Measurements from ENCODE around the gene BCL7B.
"Not testable (repeated sequence)": the region's sequence is repeated elsewhere in the genome, so short reads cannot be mapped to it uniquely, and the experiment has no call there.

Gene BCL7B

DNA sequence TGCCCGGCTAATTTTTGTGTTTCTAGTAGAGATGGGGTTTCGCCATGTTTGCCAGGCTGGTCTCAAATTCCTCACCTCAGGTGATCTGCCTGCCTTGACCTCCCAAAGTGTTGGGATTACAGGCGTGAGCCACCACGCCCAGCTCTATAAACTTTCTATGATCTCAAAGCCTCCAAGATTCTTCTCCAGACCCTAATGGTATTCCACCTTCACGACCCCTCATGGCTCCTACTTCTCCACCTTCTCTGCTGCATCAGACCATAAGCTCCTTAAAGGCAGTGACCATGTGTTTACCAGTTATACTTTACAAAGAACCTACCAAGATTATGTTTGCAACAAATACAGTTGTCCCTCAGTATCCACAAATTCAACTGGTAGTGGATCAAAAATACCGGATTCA lies 25.3 kb downstream of the BCL7B start:
- no peak for DNase-seq

DNA sequence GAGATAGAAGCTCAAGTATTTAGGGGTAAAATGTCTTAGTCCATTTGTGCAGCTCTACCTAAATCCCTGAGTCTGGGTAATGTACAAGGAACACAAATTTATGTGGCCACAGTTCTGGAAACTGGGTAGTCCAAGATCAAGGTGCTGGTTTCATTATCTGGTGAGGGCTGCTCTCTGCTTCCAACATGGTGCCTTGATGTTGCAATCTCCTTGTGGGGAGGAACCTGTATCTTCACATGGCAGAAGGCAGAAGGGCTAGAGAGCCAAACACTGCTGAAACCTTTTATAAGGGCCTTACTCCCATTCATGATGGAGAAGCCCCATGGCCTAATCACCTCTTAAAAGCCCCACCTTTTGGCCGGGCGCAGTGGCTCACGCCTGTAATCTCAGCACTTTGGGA lies 26.7 kb downstream of the BCL7B start:
- no peak for DNase-seq

DNA sequence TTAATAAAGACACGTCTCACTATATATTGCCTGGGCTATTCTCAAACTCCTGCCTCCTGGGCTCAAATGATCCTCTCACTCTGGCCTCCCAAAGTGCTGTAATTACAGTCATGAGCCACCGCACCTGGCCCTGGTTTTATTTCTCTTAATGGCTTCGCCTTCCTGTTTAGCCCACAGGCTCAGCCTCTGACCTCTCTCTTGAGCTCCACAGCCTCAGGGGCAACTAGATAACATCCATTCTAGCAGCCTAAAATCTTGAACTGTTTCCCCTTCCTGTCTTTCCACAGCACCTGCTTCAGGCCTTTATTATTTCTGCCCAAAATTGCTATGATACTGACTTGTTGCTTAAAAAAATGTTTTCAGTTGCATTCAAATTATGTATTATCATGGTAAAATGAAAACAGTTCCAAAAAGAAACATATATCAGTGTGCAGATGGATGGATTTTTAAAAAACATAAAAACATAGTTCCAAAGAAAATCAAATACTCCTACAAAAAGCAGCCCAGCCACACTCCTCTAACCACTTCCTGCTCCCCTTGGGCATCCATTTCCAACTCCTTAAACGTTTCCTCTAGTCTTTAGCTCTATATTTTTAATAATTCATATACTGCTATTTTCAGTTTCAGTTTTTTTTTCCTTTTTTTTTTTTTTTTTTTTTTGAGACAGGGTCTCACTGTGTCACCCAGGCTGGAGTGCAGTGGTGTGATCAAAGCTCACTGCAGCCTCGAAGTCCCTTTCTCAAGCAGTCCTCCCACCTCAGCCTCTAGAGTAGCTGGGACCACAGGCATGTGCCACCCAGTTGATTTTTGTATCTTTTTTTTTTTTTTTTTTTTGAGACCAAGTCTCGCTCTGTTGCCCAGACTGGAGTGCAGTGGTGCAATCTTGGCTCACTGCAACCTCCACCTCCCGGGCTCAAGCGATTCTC lies 30.3 kb downstream of the BCL7B start:
- peak in 1 of 2 donors; percentile 18 for DNase-seq

DNA sequence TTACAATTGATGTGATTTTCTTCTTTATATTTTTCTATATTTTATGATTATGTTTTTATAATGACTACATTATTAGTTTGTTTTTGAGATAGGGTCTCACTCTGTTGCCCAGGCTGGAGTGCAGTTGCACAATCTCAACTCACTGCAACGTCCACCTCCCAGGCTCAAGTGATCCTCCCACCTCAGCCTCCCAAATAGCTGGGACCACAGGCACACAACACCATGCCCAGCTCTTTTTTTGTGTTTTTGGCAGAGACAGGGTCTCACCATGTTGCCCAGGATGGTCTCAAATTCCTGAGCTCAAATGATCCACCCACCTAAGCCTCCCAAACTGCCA lies 31.4 kb downstream of the BCL7B start:
- DNase-seq, result not testable (repeated sequence)

DNA sequence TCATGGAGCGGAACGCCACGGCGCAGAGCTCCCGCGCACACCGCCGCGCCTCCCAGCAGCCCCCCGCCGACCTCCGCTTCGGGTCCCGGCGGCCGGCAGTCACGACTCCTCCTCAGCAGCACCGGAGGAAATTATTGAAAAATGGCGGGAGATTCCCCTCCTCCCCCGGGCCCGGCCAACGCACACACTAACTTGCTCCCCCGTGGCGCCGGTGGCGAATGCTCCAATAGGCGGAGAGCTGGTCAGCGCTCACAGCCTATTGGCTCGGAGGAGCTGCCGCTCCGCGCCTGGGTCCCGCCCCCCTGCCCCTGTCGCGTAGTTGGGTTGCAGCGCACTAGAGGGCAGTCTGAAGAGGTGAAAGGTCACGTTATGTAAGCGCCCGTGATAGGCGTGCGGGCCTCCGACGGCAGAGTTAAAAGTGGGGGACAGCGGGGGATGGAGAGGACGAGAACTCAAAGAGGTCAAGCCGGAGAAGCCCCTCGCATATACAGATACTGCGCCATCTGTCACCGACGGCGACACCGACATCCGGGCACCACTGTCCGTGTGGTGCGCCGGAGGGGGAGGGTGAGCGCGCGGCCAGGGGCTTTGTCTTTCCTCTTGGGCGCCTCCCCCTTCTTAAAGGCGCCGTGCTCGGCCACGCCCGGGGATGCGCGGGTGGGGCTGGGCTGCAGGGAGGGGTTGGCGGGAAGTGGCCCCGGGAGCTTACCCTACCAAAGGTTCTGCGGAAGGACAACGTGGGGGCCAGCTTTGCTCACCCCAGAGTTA lies 35.2 kb downstream of the BCL7B start, which contains the start of gene BAZ1B:
Gene BAZ1B, minus strand, starts transcription at position 189 of the 768 bp plus-strand sequence. CDS start 360 bp downstream, outside the sequence.
- DNase-seq, result peak; percentile 98

DNA sequence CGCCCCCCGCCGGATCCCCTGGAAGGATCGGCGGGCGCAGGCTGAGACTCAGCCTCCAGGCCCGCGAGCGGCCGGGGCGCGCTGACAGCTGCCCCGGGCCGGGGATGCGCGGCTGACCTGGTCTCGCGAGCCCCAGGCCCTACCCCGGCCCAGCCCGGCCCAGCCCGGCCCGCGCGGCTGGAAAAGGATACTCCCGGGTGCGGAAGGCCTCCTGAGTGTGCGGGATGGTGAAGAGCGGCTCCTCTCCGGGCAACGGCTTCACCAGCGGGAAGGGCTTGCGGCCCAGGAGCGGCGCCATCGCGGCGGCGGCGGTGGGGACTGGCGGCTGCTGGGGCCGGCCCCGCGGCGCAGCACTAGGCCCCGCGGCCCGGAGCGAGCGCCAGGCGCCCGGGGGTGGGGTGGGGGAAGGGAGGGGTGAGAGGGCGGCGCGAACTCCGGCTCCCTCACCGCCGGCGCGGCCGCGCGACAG lies 35.8 kb downstream of the BCL7B start:
- no peak for DNase-seq

DNA sequence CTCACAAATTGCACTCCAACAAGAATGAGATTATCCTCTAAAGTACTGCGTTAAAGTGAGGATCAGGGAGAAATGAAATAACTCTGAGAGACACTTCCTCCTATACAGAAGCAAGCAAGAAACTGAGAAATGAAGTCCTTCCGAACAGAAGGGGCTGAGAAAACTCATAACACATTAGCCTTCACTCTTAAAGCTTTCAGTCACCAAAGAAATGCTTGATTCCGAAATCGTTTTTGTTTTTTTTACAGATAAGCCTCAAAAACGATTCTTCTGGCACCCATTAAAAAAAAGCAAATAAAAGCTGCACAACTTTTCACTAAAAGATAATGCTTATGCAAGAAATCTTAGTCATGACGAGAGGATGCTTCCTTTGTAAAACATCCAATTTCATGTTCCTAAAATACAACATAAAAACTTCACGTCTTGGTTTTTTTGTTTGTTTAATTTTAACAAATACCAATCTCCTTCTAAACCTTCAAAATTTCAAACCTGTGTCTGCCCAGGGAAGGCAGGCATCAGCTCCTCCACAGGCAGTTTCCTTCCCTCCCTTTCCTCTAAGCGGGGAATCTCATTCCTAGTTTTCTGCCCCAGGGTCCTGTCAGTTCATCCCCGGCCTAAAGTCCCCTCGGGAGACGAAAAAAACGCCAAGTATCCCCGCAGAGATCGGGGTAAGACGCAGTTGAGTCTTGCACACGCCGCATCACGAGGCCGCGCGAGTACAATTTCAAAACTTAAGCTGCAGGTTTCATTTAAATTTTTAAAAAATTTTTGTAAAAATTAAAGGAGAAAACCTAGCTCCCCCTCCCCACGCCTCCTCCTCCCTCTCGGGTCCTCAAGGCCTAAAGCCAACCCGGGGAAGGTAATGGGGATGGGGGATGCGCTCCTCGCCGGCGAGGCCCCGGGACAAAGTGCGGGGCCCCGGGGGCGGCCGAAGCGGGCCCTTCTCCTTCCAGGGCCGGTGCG lies 36.5 kb downstream of the BCL7B start:
- DNase-seq, result peak in 1 of 2 donors; percentile 7

DNA sequence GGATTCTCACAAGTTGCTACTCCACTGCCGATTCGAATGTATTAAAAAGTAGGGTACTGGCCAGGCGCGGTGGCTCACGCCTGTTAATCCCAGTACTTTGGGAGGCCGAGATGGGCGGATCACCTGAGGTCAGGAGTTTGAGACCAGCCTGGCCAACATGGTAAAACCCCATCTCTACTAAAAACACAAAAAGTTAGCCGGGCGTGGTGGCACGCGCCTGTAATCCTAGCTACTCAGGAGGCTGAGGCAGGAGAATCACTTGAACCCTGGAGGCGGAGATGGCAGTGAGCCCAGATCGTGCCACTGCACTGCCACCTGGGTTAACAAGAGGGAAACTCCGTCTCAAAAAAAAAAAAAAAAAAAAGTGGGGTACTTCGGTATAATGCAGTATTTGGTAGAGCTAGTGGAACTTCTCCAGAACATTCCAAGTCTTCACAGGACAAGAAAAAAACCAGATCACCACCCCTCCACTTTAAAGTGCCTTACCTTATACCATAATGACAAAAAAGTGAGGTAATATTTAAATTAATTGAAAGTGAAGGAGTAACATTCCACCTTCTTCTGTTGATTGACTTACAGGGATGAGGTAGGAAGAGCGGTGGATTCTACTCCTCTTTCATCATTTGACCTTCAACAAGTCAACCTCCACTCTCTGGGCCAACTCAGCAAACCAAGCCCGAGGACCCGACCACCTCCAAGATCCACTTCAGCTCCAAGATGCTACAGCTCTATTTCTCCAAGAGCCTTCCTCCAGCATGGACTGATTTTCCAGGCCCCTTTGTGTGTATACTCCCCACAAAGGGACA lies 37.4 kb downstream of the BCL7B start:
- peak; percentile 37 to 55 for DNase-seq

DNA sequence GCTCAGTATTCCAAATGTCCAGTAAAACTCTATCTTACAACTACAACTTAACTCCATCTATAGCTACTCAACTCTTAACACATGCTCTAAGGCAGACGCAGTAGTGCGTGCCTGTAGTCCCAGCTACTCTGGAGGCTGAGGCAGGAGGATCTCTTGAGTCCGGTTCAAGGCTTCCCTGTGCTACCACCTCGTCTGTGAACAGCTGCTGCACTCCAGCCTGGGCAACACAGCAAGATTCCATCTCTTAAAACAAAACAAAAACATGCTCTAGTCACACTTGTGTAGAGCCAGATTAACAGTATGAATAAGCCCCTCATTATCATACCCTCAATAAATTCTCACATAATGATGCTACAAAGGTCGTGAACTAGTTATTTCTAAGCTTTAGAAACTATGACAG lies 39.0 kb downstream of the BCL7B start:
- DNase-seq, result no peak

DNA sequence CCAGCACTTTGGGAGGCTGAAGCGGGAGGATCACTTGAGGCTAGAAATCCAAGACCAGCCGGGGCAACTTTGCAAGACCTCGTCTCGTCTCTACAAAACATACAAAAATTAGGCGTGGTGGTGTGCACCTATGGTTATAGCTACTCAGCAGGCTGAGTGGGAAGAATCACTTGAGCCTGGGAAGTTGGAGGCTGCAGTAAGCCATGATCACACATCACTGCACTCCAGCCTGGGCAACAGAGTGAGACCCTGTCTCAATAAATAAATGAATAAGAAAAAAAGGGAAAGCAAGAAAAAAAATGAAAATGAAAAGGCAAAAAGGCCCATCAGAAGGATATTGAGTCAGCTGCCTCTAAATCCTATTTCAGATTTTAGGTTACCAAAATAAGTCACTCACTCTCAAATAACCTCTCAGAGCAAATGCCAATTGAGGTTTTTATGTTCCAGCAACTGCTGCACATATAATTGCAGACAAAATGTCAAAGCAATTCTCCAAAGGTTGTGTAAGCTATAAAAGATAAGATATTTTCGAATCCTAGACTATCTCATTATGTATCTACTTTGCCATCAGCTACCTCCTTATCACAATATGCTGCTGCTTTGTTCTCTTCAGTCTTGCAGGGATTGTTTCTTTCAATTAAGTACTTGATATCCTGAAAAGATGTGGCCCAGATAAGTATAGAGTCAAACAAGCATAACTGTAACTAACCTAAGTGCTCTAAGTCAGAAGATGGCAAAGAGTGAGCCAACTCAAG lies 40.1 kb downstream of the BCL7B start:
- no peak for DNase-seq

DNA sequence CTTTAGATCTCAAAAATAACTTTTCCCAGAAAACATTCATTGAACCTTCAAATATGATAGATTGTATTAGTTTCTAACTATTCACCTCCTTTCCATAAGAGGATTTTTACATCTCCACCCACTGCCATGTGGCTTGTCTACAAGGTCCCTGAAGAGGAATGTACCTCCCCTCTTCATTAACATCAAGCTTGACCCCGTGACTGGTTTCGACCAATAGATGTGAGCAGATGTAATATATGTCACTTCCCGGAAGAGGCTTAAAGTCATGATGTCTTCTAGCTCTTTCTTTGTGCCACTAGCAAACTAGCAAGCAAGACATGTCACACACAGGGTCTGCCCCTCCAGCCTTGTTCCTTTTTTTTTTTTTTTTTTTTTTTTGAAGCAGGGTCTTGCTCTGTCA lies 42.3 kb downstream of the BCL7B start:
- DNase-seq, result peak in 1 of 2 donors; percentile 21

DNA sequence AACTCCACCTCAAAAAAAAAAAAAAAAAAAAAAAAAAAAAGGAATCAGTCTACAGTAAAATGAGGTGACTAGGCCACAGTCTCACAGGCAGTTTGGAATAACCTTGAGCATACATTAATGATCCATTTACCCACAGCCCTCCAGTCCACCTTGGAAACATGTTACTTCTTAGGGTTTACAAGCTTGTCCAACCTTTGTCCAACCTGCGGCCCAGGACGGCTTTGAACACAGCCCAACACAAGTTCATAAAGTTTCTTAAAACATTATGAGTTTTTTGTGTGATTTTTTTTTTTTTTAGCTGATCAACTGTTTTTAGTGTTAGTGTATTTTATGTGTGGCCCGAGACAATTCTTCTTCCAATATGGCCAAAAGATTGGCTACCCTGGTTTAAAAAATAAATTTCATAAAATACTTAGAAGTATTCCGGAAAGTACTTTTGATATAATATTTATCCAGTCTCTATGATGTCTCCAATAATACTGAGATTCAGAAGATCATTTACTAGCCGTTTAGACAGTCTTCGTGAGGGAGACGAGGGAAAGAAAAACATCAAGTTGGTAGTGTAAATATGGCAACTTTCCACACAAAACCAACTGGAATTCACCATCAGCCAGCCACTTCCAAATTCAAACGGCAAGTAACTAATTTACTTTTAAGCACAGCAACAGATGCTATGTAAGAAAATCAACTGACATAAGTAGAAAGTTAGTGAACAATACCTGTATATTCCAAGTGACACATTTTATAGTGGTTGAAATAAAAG lies 45.3 kb downstream of the BCL7B start:
- no peak for DNase-seq

DNA sequence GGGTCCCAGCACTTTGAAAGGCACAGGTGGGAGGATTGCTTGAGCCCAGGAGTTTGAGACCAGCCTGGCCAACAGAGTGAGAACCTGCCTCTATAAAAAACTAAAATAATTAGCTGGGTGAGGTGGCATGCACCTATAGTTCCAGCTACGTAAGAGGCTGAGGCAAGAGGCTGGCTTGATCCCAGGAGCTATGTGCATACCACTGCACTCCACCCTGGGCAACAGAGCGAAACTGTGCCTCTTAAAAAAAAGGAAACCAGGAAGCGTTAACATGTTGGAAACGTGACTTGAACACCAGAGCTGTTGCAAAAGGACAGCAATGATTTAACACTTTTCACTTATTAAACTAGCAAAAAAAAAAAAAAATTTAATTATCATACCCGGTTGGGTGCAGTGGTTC lies 48.0 kb downstream of the BCL7B start:
- DNase-seq, result no peak

DNA sequence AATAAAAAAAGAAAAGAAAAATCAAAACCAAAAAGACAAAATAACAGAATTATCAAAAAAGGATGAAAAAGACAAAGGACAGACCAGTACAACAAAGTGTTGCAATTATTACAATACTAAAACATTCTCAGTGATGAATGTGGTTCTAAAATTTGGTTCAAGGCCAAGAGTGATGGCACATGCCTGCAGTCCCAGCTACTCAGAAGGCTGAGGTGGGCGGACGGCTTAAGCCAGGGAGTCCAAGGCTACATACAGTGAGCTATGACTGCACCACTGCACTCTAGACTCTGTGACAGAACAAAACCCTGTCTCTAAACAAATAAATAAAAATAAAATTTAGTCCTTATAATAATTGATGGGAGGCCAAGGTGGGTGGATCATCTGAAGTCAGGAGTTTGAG lies 49.9 kb downstream of the BCL7B start:
- DNase-seq, result no peak

DNA sequence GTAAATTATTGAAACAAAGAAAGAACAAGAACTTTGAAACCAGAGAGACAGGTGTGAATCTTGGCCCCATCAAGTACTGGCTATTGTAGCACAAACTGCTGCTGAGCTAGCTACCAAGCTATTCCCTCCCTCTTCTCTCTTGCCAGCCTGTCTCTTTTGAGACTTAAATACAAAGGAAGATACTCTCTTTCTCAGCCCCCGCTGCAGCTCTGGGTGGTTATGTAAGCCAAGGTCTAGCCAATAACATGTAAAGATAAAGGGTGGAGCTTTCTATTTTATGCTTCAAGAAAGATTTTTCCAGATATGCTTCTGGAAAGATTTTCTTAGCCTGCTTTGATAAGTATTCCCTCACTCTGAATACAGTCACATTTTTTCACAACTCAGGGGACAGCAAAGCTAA lies 52.6 kb downstream of the BCL7B start:
- DNase-seq, result no peak

DNA sequence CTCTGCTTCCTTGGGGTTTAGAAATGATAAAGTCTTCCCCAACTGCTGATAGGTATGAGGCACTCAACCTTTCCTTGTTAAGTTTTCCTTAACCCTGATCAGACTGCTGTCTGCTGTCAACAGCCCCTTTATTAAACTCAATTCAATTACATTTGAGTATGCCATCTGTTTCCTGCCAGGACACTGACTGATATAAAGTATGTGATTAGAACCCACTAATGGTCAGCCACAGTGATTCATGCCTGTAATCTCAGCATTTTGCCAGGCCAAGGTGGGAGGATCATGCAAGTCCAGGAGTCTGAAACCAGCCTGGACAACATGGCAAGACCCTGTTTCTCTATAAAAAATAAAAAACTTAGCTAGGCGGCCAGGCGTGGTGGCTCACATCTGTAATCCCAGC lies 53.5 kb downstream of the BCL7B start:
- DNase-seq, result no peak

DNA sequence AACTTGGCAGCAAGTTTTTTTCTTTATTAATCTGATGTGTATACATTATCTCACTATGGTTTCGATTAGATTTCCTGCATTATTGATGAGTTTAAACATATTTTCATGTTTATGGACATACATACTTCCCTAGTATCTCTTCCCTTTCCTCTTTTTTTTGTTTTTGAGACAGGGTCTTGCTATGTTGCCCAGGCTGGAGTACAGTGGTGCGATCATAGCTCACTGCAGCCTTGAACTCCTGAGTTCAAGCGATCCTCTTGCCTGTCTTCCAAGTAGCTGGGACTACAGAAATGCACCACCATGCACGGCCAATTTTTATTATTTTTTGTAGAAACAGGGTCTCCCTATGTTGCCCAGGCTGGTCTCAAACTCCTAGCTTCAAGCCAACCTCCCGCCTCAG lies 54.3 kb downstream of the BCL7B start:
- no peak for DNase-seq

DNA sequence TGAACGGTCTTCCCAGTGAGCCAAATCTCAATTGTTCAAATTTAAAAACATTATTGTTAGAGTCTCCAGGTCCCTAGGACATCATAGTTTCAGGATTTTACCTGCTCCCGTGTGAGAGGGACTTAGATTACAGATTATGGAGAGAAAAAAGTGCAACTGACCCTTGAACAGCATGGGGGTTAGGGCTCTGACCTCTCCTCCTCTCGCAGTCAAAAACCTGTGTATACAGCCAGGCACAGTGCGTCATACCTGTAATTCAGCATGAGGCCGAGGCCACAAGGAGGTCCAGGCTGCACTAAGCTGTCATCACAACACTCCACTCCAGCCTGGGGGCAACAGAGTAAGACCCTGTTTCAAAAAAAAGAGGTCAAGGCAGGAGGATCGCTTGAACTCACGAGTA lies 60.9 kb downstream of the BCL7B start:
- DNase-seq, result no peak

DNA sequence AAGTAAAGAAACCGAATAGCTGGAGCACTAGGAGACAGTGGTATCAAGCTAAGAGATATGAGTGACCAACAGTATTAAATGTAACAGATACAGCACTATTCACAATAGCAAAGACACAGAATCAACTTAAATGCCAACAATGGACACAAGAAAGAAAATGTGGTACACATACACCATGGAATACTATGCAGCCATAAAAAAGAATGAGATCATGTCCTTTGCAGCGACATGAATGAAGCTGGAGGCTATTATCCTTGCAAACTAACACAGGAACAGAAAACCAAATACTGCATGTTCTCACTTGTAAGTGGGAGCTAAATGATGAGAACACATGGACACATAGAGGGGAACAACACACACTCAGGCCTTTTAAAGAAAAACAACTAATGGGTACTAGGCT lies 62.0 kb downstream of the BCL7B start:
- DNase-seq, result not testable (repeated sequence)

DNA sequence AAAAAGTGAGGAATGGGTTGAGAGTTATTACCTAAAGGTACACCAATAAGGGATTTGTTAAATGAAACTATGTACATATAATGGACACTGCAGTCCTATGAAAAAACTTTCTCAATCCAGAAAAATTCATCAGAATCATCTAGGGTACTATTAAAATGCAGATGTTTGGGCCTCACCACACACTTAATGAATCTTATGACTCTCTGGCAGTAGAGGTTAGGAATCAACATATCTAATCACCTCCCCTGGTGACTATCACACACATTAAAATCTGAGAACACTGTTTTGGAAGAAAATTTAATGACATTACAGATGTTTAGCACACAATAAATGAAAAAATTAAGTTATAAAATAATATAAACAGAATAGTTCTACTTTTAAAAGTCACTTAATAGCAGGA lies 67.5 kb downstream of the BCL7B start:
- DNase-seq, result no peak
